ENCODE data around the gene NTSR1. TPM values are rescaled to one million over a fixed set of nuclear protein-coding genes. Genes with fewer than 3 reads are reported as not detected.

Gene NTSR1
- total and polyA plus RNA-seq, 2 of the 13 experiments (the other 11 are each of a cell fraction or from before 2014, with no cell fraction given), result 0.09 to 0.12 TPM

DNA sequence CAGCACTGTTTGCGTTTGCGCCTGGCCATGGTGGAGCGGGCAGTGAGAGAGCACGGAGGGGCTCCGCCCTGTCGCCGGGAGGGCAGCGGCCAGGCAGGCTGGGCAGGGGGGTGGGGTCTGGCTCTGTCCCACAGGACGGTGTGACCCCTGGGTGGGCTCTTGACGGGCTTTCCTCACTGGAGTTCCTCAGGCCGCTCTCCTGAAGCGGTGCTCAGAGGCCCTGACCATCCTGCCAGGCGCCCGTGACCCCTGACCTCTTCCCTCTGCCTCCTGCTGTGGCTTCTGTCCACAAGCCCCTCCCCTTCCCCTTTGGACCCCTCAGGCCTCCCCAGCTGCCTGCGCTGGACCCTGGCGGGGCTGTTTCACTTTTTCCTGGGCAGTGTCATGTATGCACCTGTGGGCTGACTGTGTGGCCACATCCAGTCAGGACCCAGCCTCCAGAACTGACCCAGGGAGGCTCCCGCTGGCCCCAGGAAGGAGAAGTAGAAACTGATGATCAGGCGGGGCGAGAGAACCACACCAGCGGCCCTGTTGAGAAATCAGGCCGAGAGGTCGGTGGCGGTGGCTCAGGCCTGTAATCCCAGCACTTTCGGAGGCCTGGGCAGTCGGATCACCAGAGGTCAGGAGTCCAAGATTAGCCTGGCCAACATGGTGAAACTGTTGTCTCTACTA lies 97.2 kb downstream of the NTSR1 start (continued):
- peak; percentile 34; the same call in 1 of the 2 replicates for TF ChIP-seq ZNF430 (CRISPR knock-in tag; IDR thresholded peaks at IDR 0.05)
- peak; percentile 95; the same call in 1 of the 2 replicates for TF ChIP-seq ZNF383 (CRISPR knock-in tag; IDR thresholded peaks at IDR 0.05; ENCODE audit: borderline replicate concordance)
- TF ChIP-seq ZNF33A (CRISPR knock-in tag; IDR thresholded peaks at IDR 0.05; ENCODE audit: borderline replicate concordance), result peak; percentile 95
- peak; percentile 2; the same call in 1 of the 2 replicates for TF ChIP-seq ATF7-NPFF (CRISPR knock-in tag; IDR thresholded peaks at IDR 0.05; ENCODE audit: low read depth)
- TF ChIP-seq NFYC (CRISPR knock-in tag; IDR thresholded peaks at IDR 0.05), result 0 out of 2 replicates have a peak, but pooled peaks have one; percentile 9
- no peak for TF ChIP-seq MTF1 (CRISPR knock-in tag; IDR thresholded peaks at IDR 0.05)
- peak; percentile 98 for TF ChIP-seq ZNF350 (CRISPR knock-in tag; IDR thresholded peaks at IDR 0.05; ENCODE audit: borderline replicate concordance, low read depth)
- TF ChIP-seq ZNF644 (CRISPR knock-in tag; IDR thresholded peaks at IDR 0.05; ENCODE audit: low read depth), result 0 out of 2 replicates have a peak, but pooled peaks have one; percentile 17
- peak; percentile 92 for TF ChIP-seq SP5 (CRISPR knock-in tag; IDR thresholded peaks at IDR 0.05; ENCODE audit: borderline replicate concordance, low read depth)
- TF ChIP-seq, protein P1, sequence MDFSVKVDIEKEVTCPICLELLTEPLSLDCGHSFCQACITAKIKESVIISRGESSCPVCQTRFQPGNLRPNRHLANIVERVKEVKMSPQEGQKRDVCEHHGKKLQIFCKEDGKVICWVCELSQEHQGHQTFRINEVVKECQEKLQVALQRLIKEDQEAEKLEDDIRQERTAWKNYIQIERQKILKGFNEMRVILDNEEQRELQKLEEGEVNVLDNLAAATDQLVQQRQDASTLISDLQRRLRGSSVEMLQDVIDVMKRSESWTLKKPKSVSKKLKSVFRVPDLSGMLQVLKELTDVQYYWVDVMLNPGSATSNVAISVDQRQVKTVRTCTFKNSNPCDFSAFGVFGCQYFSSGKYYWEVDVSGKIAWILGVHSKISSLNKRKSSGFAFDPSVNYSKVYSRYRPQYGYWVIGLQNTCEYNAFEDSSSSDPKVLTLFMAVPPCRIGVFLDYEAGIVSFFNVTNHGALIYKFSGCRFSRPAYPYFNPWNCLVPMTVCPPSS (IDR thresholded peaks at IDR 0.05), result no peak
- TF ChIP-seq, protein P2, sequence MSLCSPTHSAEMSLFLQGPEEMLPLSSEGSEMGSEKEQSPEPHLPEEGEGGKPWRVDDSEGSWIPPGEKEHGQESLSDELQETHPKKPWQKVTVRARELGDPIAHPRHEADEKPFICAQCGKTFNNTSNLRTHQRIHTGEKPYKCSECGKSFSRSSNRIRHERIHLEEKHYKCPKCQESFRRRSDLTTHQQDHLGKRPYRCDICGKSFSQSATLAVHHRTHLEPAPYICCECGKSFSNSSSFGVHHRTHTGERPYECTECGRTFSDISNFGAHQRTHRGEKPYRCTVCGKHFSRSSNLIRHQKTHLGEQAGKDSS (CRISPR knock-in tag; IDR thresholded peaks at IDR 0.05; ENCODE audit: borderline replicate concordance, low read depth), result peak; percentile 91; the same call in 1 of the 2 replicates
- peak; percentile 31; the same call in 1 of the 2 replicates for TF ChIP-seq ZNF782 (CRISPR knock-in tag; IDR thresholded peaks at IDR 0.05; ENCODE audit: borderline replicate concordance)
- peak; percentile 88 for TF ChIP-seq ZNF343 (CRISPR knock-in tag; IDR thresholded peaks at IDR 0.05)
- peak; percentile 43; the same call in 1 of the 2 replicates for TF ChIP-seq ZNF225 (CRISPR knock-in tag; IDR thresholded peaks at IDR 0.05)
- TF ChIP-seq ZNF335 (CRISPR knock-in tag; IDR thresholded peaks at IDR 0.05), result peak; percentile 97
- TF ChIP-seq ZNF572 (CRISPR knock-in tag; IDR thresholded peaks at IDR 0.05), result 0 out of 2 replicates have a peak, but pooled peaks have one; percentile 65
- TF ChIP-seq ZNF841 (CRISPR knock-in tag; IDR thresholded peaks at IDR 0.05; ENCODE audit: borderline replicate concordance), result peak; percentile 58; the same call in 1 of the 2 replicates
- TF ChIP-seq ESRRA (CRISPR knock-in tag; IDR thresholded peaks at IDR 0.05; ENCODE audit: low read depth), result peak; percentile 80
- peak; percentile 25 for TF ChIP-seq ZNF251 (CRISPR knock-in tag; IDR thresholded peaks at IDR 0.05)
- TF ChIP-seq ZNF567 (CRISPR knock-in tag; IDR thresholded peaks at IDR 0.05; ENCODE audit: borderline replicate concordance), result 0 out of 2 replicates have a peak, but pooled peaks have one; percentile 90
- TF ChIP-seq, protein P3, sequence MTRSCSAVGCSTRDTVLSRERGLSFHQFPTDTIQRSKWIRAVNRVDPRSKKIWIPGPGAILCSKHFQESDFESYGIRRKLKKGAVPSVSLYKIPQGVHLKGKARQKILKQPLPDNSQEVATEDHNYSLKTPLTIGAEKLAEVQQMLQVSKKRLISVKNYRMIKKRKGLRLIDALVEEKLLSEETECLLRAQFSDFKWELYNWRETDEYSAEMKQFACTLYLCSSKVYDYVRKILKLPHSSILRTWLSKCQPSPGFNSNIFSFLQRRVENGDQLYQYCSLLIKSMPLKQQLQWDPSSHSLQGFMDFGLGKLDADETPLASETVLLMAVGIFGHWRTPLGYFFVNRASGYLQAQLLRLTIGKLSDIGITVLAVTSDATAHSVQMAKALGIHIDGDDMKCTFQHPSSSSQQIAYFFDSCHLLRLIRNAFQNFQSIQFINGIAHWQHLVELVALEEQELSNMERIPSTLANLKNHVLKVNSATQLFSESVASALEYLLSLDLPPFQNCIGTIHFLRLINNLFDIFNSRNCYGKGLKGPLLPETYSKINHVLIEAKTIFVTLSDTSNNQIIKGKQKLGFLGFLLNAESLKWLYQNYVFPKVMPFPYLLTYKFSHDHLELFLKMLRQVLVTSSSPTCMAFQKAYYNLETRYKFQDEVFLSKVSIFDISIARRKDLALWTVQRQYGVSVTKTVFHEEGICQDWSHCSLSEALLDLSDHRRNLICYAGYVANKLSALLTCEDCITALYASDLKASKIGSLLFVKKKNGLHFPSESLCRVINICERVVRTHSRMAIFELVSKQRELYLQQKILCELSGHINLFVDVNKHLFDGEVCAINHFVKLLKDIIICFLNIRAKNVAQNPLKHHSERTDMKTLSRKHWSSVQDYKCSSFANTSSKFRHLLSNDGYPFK (CRISPR knock-in tag; IDR thresholded peaks at IDR 0.05; ENCODE audit: borderline replicate concordance), result peak; percentile 90; the same call in 1 of the 2 replicates
